Calu3 (cell line): ENCODE measurements around the gene PIAS1. TPM values are rescaled to one million over a fixed set of nuclear protein-coding genes. Genes with fewer than 3 reads are reported as not detected.

Experiments used
- BruUV-seq: library from RNA; stranded (reverse); fragments of 400-500 nt; replicated peaks from 2 replicates; lab custom pipeline; 2021; lab: Mats Ljungman, UMichigan
- CTCF ChIA-PET: fragments of 300-600 bp; sonication (Branson Sonifier 250); formaldehyde crosslinking; loops from one replicate; lab custom pipeline; 2022; ENCODE audit warnings: antibody characterized with exemption; lab: Charles Lee
- DNase-seq: peaks from one replicate; pipeline ENCODE4 v3.0.0; 2022
- H3K27ac Mint-ChIP-seq: one replicate; pipeline ENCODE4 v1.8.0; 2022; ENCODE audit warnings: mixed read lengths; ENCODE audit not compliant: unreplicated experiment
- H3K27me3 Mint-ChIP-seq: one replicate; pipeline ENCODE4 v1.8.0; 2022; ENCODE audit warnings: mixed read lengths; ENCODE audit not compliant: unreplicated experiment
- H3K36me3 Mint-ChIP-seq: one replicate; pipeline ENCODE4 v1.8.0; 2022; ENCODE audit warnings: mild to moderate bottlenecking, moderate library complexity, mixed read lengths; ENCODE audit not compliant: insufficient read depth, unreplicated experiment
- H3K4me1 Mint-ChIP-seq: one replicate; pipeline ENCODE4 v1.8.0; 2022; ENCODE audit warnings: mild to moderate bottlenecking, low read depth, mixed read lengths; ENCODE audit not compliant: unreplicated experiment
- H3K4me3 Mint-ChIP-seq: one replicate; pipeline ENCODE4 v1.8.0; 2022; ENCODE audit warnings: mild to moderate bottlenecking, low read depth, moderate library complexity, mixed read lengths; ENCODE audit not compliant: unreplicated experiment
- H3K9me3 Mint-ChIP-seq: one replicate; pipeline ENCODE4 v1.8.0; 2022; ENCODE audit warnings: low read depth, mixed read lengths; ENCODE audit not compliant: unreplicated experiment
- intact Hi-C: fragments of 100-400 bp; cut with micrococcal nuclease; formaldehyde crosslinking; loops from one replicate; pipeline ENCODE4 v1.10.0; 2022; ENCODE audit not compliant: unreplicated experiment
- total RNA-seq: library from RNA; stranded (reverse); gene quantifications from 2 replicates; pipeline ENCODE4 v1.2.3, GENCODE V29; 2022
- TF ChIP-seq, protein P1 (sequence below): fragments of 200-600 bp; IDR thresholded peaks from one replicate; pipeline ENCODE4 v1.8.0; 2022; ENCODE audit warnings: antibody characterized with exemption; ENCODE audit not compliant: unreplicated experiment

PIAS1 gene
- total RNA-seq, 1 experiment from 2014 or later: 51.7 TPM

DNA sequence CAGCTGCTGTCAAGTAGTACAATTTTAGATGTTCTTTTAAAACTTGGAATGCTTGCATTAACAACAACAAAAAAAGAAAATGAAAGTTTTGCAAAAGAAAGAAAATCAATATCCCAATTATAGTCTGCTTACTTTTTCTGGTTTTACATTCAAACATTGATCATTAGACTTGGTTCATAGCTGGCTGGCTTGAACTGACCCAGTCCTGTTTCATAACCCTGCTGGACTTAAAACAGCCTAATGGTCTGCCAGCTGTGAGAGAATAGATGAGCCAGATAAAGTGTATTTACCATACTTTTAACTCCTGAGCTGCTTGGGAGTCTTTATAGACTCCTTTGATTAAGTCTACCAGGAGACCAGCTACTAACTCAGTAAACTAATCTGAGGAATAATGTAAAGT is 59.2 kb downstream of the PIAS1 start:
- H3K27me3 Mint-ChIP-seq: no peaks in the 10 kb centered on the region
- H3K4me3 Mint-ChIP-seq: no peak overlapping the region
- TF ChIP-seq, protein P1, sequence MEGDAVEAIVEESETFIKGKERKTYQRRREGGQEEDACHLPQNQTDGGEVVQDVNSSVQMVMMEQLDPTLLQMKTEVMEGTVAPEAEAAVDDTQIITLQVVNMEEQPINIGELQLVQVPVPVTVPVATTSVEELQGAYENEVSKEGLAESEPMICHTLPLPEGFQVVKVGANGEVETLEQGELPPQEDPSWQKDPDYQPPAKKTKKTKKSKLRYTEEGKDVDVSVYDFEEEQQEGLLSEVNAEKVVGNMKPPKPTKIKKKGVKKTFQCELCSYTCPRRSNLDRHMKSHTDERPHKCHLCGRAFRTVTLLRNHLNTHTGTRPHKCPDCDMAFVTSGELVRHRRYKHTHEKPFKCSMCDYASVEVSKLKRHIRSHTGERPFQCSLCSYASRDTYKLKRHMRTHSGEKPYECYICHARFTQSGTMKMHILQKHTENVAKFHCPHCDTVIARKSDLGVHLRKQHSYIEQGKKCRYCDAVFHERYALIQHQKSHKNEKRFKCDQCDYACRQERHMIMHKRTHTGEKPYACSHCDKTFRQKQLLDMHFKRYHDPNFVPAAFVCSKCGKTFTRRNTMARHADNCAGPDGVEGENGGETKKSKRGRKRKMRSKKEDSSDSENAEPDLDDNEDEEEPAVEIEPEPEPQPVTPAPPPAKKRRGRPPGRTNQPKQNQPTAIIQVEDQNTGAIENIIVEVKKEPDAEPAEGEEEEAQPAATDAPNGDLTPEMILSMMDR: no peak
- no peaks in the 10 kb centered on the region for H3K36me3 Mint-ChIP-seq
- peak overlapping the region; percentile 9 for H3K27ac Mint-ChIP-seq
- DNase-seq: no peak
- no TSS peak for BruUV-seq
- CTCF ChIA-PET: interaction anchor here (0.7 to 1.3 kb wide), 2 partner anchors 42 to 86 kb away, joined by 3 read pairs; no protein-coding TSS in a partner anchor
- intact Hi-C loops: no loop called here
- H3K4me1 Mint-ChIP-seq: peaks cover 48% of the 10 kb centered on the region
- H3K9me3 Mint-ChIP-seq: no peaks in the 10 kb centered on the region

DNA sequence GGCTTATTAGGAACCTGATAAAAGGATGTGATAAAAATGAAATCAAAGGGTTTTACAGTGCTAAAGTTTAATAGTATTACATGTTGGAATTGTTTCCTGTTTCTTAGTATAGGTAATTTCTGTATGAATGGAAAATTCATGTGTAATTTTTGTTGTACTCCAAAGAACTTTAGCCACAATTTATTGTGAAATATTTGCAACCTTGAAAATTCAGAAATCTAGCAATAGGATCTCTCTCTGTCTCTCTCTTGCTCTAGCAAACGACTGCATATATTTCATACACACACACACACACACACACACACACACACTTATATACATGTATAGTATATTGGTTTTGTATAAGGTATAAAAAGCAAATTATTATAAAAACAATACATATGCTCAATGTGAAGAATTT is 59.6 kb downstream of the PIAS1 start:
- BruUV-seq: no TSS peak
- H3K9me3 Mint-ChIP-seq: no peaks in the 10 kb centered on the region
- TF ChIP-seq, protein P1: no peak
- H3K36me3 Mint-ChIP-seq: no peaks in the 10 kb centered on the region
- peaks cover 43% of the 10 kb centered on the region for H3K4me1 Mint-ChIP-seq
- CTCF ChIA-PET: interaction anchor here (0.7 to 1.3 kb wide), 2 partner anchors 41 to 85 kb away, joined by 3 read pairs; no protein-coding TSS in a partner anchor
- peak overlapping the region; percentile 9 for H3K27ac Mint-ChIP-seq
- H3K27me3 Mint-ChIP-seq: no peaks in the 10 kb centered on the region
- intact Hi-C loops: no loop called here
- no peak for DNase-seq
- no peak overlapping the region for H3K4me3 Mint-ChIP-seq

DNA sequence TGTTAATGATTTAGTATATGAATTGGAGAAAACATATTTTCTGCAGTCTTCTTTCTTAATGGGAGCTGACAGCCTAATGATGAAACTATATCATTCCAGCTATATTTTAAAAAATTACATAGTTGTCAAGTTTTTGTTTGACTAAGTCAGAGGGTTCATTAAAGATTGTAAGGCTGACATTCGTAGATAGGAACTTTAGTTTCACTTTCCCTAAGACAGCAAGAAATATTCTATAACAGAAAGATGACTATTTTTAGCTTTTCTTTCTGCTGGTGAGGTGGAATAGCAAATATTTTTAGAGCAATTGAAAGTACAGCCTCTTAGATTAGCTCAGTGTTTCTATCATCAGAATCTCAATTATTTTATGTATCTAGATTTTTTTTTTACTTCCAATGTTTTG is 60.2 kb downstream of the PIAS1 start:
- no peaks in the 10 kb centered on the region for H3K27me3 Mint-ChIP-seq
- intact Hi-C loops: no loop called here
- TF ChIP-seq, protein P1: no peak
- CTCF ChIA-PET: interaction anchor here (1.3 kb wide), 1 partner anchor 41 kb away, joined by 3 read pairs; no protein-coding TSS in a partner anchor
- no peaks in the 10 kb centered on the region for H3K9me3 Mint-ChIP-seq
- peaks cover 37% of the 10 kb centered on the region for H3K4me1 Mint-ChIP-seq
- no TSS peak for BruUV-seq
- H3K36me3 Mint-ChIP-seq: no peaks in the 10 kb centered on the region
- H3K4me3 Mint-ChIP-seq: peak overlapping the region; percentile 67
- H3K27ac Mint-ChIP-seq: no peak overlapping the region
- DNase-seq: no peak

DNA sequence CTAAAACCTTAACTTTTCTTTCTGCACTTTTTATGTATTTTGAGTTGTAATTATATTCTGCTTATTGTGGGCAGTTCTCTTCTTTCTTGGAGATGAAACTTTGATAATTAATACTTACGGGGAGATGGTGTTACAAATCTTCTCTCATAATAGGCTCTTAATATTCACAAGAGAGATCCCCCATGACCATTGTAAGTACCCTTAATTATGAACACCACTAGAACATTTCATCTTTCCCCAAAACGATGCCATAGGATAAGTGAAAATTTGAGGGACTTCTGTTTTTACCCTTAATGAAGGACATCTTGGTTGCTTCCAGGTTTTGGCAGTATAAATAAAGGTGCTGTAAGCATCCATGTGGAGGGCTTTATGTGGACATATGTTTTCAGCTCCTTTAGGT is 60.7 kb downstream of the PIAS1 start:
- Mint-ChIP-seq H3K4me3 (peak overlapping the region; percentile 67), H3K36me3 (no peaks in the 10 kb centered on the region), H3K4me1 (peaks cover 40% of the 10 kb centered on the region), H3K9me3 (no peaks in the 10 kb centered on the region), H3K27ac (no peak overlapping the region), H3K27me3 (no peaks in the 10 kb centered on the region)
- no TSS peak for BruUV-seq
- no peak for DNase-seq
- intact Hi-C loops: no loop called here
- TF ChIP-seq, protein P1: no peak
- CTCF ChIA-PET: no interaction called here
